Natural killer cell (primary cell): ENCODE measurements around the gene SBNO2. TPM values are rescaled to one million over a fixed set of nuclear protein-coding genes. Genes with fewer than 3 reads are reported as not detected.
A peak's percentile ranks its signal among the peaks of the same experiment; 100 is the strongest.

Experiments
- ATAC-seq, 3 donors: fragments of 150-1000 bp in 2 of 3; fragments of 200-7000 bp in 1 of 3; cut with Tn5 transposase; 1 replicate in 1 of 3; 2 replicates in 2 of 3; pipeline ENCODE4 v1.10.0; 2021; ENCODE audit warnings: mild to moderate bottlenecking in 2 of 3, moderate library complexity in 2 of 3
- DNase-seq, 2 donors: peaks; one replicate each; pipeline versions ENCODE4 v3.0.0 to v3.0.0-alpha.2; 2013 to 2021; ENCODE audit warnings: mixed read lengths in 1 of 2
- H3K27ac ChIP-seq: one replicate; pipeline ENCODE4 v1.5.1; 2013; ENCODE audit warnings: mild to moderate bottlenecking, low read length
- H3K27me3 ChIP-seq: one replicate; pipeline ENCODE4 v1.6.1; 2013; ENCODE audit warnings: low read length; ENCODE audit not compliant: control insufficient read depth, insufficient read depth
- H3K36me3 ChIP-seq: one replicate; pipeline ENCODE4 v1.6.1; 2013; ENCODE audit warnings: low read length; ENCODE audit not compliant: control insufficient read depth, insufficient read depth
- H3K4me1 ChIP-seq: one replicate; pipeline ENCODE4 v1.6.1; 2013; ENCODE audit warnings: low read length; ENCODE audit not compliant: control insufficient read depth, insufficient read depth
- H3K4me3 ChIP-seq: one replicate; pipeline ENCODE4 v1.5.1; 2013; ENCODE audit warnings: low read length
- H3K9me3 ChIP-seq: one replicate; pipeline ENCODE4 v1.6.1; 2013; ENCODE audit warnings: low read length; ENCODE audit not compliant: control insufficient read depth, insufficient read depth
- H3K27ac Mint-ChIP-seq, 2 donors: one replicate each; pipeline ENCODE4 v1.8.0; 2022; ENCODE audit warnings: mild to moderate bottlenecking in 2 of 2, mixed read lengths in 2 of 2, moderate library complexity in 1 of 2
- H3K27me3 Mint-ChIP-seq, 2 donors: one replicate each; pipeline ENCODE4 v1.8.0; 2022; ENCODE audit warnings: low read depth in 2 of 2, mixed read lengths in 2 of 2
- H3K36me3 Mint-ChIP-seq: one replicate; pipeline ENCODE4 v1.8.0; 2022; ENCODE audit warnings: mixed read lengths
- H3K4me1 Mint-ChIP-seq, 2 donors: one replicate each; pipeline ENCODE4 v1.8.0; 2022; ENCODE audit warnings: mixed read lengths in 2 of 2
- H3K4me3 Mint-ChIP-seq: one replicate; pipeline ENCODE4 v1.8.0; 2022; ENCODE audit warnings: mild to moderate bottlenecking, moderate library complexity, mixed read lengths
- H3K9me3 Mint-ChIP-seq, 2 donors: one replicate each; pipeline ENCODE4 v1.8.0; 2022; ENCODE audit warnings: mixed read lengths in 2 of 2
- whole genome bisulfite sequencing: methylation state at CpG from one replicate; pipeline ENCODE4 v1.1.7; 2013; ENCODE audit warnings: missing lambda C conversion rate; ENCODE audit not compliant: insufficient coverage; 5-methylcytosine and 5-hydroxymethylcytosine counted together
- intact Hi-C: fragments of 100-400 bp; cut with micrococcal nuclease; formaldehyde crosslinking; loops from one replicate; pipeline ENCODE4 v1.14.2; 2022
- total RNA-seq, 4 donors: library from RNA; stranded (reverse); fragments of 120-200 nt in 1 of 4; gene quantifications; one replicate each; pipeline versions ENCODE4 v1.2.3 to v1.2.4, GENCODE V29; 2013 to 2022
- TF ChIP-seq, protein P1 (sequence below): fragments of 200-600 bp; IDR thresholded peaks from one replicate; pipeline ENCODE4 v1.8.0; 2022; ENCODE audit warnings: antibody characterized with exemption

Gene SBNO2
- total RNA-seq, 3 donors from 2014 or later (not counting 1 experiment from before 2014, with no cell fraction given), result 92.0 to 106 (median 94.3) TPM

DNA sequence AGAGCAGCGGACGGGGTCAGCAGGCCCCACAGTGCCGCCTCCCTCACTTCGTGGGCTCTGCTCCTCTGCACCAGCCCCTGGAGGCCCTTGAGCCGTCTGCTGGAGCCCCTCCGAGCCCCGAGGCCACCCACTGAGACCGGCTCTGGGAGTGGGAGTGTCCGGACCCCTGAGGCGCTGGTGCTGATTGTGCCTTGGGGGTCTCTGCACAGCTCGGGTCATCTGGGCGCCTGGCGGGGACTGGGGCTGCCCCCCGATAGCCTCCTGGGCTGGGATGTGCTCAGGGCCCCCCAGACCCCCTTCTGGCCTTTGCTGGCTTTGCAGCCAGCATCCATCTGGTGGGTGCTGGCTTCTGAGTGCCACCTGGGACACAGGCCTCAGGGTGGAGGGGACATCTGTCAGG, 48.3 kb upstream of the SBNO2 start:
- H3K27me3 Mint-ChIP-seq, result no peaks in the 10 kb centered on the region
- WGBS, result 95% methylated on average over 14 of the region's 14 CpGs

DNA sequence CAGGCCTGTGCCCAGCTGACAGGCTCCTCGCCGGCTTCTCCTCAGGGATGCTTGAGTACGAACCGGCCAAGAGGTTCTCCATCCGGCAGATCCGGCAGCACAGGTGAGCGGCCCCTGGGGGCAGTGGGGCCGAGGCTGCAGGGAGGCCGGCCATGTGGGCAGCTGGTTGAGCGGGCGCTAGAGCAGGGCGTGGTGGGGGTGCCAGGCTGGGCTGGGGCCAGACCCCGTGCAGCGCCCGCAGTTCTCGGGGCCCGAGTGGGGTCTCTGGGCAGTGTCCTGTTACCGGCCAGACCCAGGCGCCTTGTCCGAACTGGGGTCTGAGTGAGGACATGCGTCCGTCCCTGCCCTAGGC, 47.8 kb upstream of the SBNO2 start:
- TF ChIP-seq, protein P1, sequence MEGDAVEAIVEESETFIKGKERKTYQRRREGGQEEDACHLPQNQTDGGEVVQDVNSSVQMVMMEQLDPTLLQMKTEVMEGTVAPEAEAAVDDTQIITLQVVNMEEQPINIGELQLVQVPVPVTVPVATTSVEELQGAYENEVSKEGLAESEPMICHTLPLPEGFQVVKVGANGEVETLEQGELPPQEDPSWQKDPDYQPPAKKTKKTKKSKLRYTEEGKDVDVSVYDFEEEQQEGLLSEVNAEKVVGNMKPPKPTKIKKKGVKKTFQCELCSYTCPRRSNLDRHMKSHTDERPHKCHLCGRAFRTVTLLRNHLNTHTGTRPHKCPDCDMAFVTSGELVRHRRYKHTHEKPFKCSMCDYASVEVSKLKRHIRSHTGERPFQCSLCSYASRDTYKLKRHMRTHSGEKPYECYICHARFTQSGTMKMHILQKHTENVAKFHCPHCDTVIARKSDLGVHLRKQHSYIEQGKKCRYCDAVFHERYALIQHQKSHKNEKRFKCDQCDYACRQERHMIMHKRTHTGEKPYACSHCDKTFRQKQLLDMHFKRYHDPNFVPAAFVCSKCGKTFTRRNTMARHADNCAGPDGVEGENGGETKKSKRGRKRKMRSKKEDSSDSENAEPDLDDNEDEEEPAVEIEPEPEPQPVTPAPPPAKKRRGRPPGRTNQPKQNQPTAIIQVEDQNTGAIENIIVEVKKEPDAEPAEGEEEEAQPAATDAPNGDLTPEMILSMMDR, result no peak
- ATAC-seq, result no peak
- Mint-ChIP-seq H3K4me1 (no peaks in the 10 kb centered on the region), H3K27ac (no peak overlapping the region), H3K9me3 (no peaks in the 10 kb centered on the region), H3K4me3 (no peak overlapping the region), H3K36me3 (no peaks in the 10 kb centered on the region), H3K27me3 (no peaks in the 10 kb centered on the region)
- Histone ChIP-seq H3K4me3 (no peak overlapping the region), H3K36me3 (peaks cover 41% of the 10 kb centered on the region), H3K9me3 (no peaks in the 10 kb centered on the region), H3K27me3 (no peaks in the 10 kb centered on the region), H3K4me1 (no peaks in the 10 kb centered on the region), H3K27ac (no peak overlapping the region)
- WGBS, result 97% methylated on average over 22 of the region's 22 CpGs
- intact Hi-C loops, result no loop called here
- DNase-seq, result no peak

More for the DNA sequence above, 48.3 kb upstream of the SBNO2 start:
- Mint-ChIP-seq H3K9me3 (no peaks in the 10 kb centered on the region), H3K4me3 (no peak overlapping the region), H3K4me1 (no peaks in the 10 kb centered on the region), H3K36me3 (no peaks in the 10 kb centered on the region), H3K27ac (no peak overlapping the region)
- H3K27ac ChIP-seq, result no peak overlapping the region
- H3K9me3 ChIP-seq, result no peaks in the 10 kb centered on the region
- no peaks in the 10 kb centered on the region for H3K4me1 ChIP-seq
- TF ChIP-seq, protein P1, result no peak
- H3K36me3 ChIP-seq, result peaks cover 45% of the 10 kb centered on the region
- no peaks in the 10 kb centered on the region for H3K27me3 ChIP-seq
- ATAC-seq (no peak), DNase-seq (no peak)
- intact Hi-C loops, result no loop called here
- no peak overlapping the region for H3K4me3 ChIP-seq

DNA sequence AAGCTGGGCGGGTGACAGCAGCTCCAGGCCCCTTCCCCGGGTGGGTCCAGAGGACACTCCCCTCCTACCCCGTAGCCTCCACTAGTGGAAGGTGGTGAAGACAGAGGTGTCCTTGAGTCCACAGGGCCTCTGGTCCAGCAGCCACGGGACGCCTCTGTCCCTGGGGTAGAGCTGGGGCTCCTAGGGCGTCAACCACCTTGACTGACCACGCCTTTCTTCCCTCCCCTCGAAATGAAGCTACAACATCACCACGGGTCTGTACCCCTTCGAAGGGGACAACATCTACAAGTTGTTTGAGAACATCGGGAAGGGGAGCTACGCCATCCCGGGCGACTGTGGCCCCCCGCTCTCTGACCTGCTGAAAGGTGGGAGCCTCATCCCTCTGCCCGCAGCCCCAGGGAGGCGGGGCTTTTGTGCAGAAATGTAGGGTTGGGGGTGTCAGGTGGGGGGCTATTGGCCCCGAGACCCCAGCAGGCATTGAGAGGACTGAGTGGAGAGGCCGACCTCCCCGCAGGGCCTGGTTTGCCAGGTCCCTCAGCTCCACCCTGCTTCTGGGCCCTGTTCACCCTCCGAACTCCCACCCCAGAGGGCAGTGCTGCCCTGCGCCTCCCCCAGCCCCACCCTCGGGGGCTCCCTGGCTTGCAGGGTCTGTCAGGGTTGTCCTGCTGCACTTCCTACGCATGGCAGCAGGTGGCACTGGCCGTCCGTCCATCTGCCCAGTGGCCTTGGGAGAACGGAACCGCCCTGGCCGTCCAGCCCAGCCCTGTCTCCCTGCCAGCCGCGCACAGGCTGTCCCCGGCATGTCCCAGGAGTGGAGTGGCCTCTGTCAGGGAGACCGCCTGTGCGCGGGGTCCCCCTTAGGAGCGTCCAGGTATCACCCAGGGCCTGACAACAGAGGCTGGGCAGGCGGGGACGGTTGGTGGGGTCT, 47.2 kb upstream of the SBNO2 start:
- Mint-ChIP-seq H3K27me3 (no peaks in the 10 kb centered on the region), H3K9me3 (no peaks in the 10 kb centered on the region), H3K4me1 (no peaks in the 10 kb centered on the region), H3K36me3 (no peaks in the 10 kb centered on the region), H3K27ac (no peak overlapping the region), H3K4me3 (no peak overlapping the region)
- ATAC-seq (peak in 2 of 3 donors; percentile 26 to 46), DNase-seq (no peak)
- intact Hi-C loops, result no loop called here
- Histone ChIP-seq H3K4me3 (no peak overlapping the region), H3K27ac (no peak overlapping the region), H3K27me3 (no peaks in the 10 kb centered on the region), H3K36me3 (peaks cover 38% of the 10 kb centered on the region), H3K9me3 (no peaks in the 10 kb centered on the region), H3K4me1 (no peaks in the 10 kb centered on the region)
- WGBS, result 91% methylated on average over 35 of the region's 38 CpGs
- TF ChIP-seq, protein P1, result no peak
